GM19372 (cell line): Measurements from ENCODE around the gene LAMTOR3.

Source experiments
- ATAC-seq: cut with Tn5 transposase; IDR thresholded peaks from one replicate; pipeline ENCODE4 v1.9.1; 2021; ENCODE audit warnings: mild to moderate bottlenecking, low read depth, moderate library complexity; ENCODE audit not compliant: unreplicated experiment

Gene LAMTOR3

GRCh38 chr4:99894161-99894997, at the start of gene LAMTOR3:
Gene LAMTOR3 (minus strand): TSS chr4:99894427. CDS start chr4:99893963, 464 bp downstream.
- ATAC-seq: peak; percentile 100

GRCh38 chr4:99938243-99938753, 44.1 kb upstream of the LAMTOR3 start:
- ATAC-seq: no peak

GRCh38 chr4:99934891-99935290, 40.7 kb upstream of the LAMTOR3 start:
- ATAC-seq: no peak

GRCh38 chr4:99927566-99927965, 33.3 kb upstream of the LAMTOR3 start:
- no peak for ATAC-seq

GRCh38 chr4:99921174-99921573, 26.9 kb upstream of the LAMTOR3 start:
- ATAC-seq: no peak

- ATAC-seq: no peak
These were observed 24.4 kb upstream of the LAMTOR3 start for GRCh38 chr4:99918656-99919055.

- ATAC-seq: no peak
These were observed 23.3 kb upstream of the LAMTOR3 start for GRCh38 chr4:99917575-99917974.

- no peak for ATAC-seq
These were observed 21.2 kb upstream of the LAMTOR3 start for GRCh38 chr4:99915449-99915848.

GRCh38 chr4:99894998-99895397, 771 bp upstream of the LAMTOR3 start:
- no peak for ATAC-seq

- no peak for ATAC-seq
These were observed 427 bp downstream of the LAMTOR3 start for GRCh38 chr4:99893839-99894160.

GRCh38 chr4:99893029-99893428, 1.2 kb downstream of the LAMTOR3 start:
- ATAC-seq: no peak

GRCh38 chr4:99891351-99891750, 2.9 kb downstream of the LAMTOR3 start:
- no peak for ATAC-seq

- ATAC-seq: no peak
These were observed 6.4 kb downstream of the LAMTOR3 start for GRCh38 chr4:99887837-99888236.

GRCh38 chr4:99886146-99886545, 8.1 kb downstream of the LAMTOR3 start:
- ATAC-seq: no peak

GRCh38 chr4:99885687-99886086, 8.5 kb downstream of the LAMTOR3 start:
- ATAC-seq: no peak

- no peak for ATAC-seq
These were observed 9.1 kb downstream of the LAMTOR3 start for GRCh38 chr4:99885063-99885664.

GRCh38 chr4:99879458-99879857, 14.8 kb downstream of the LAMTOR3 start:
- ATAC-seq: no peak

GRCh38 chr4:99878604-99879003, 15.6 kb downstream of the LAMTOR3 start:
- ATAC-seq: no peak

- no peak for ATAC-seq
These were observed 17.3 kb downstream of the LAMTOR3 start for GRCh38 chr4:99876946-99877345.

GRCh38 chr4:99875071-99875470, 19.2 kb downstream of the LAMTOR3 start:
- no peak for ATAC-seq

- ATAC-seq: no peak
These were observed 21.7 kb downstream of the LAMTOR3 start for GRCh38 chr4:99872570-99872969.

GRCh38 chr4:99868126-99868596, 26.1 kb downstream of the LAMTOR3 start:
- ATAC-seq: no peak
